Neural progenitor cell (in vitro differentiated cells): ENCODE data around the gene PGAP3. TPM values are rescaled to one million over a fixed set of nuclear protein-coding genes. Genes with fewer than 3 reads are reported as not detected.

Experiments used
- DNase-seq: peaks from one replicate; pipeline ENCODE4 v3.0.0-alpha.2; 2016; ENCODE audit warnings: low spot score
- H2AFZ ChIP-seq: fragments of 200-600 bp; sonication (generic); replicated peaks from 2 replicates; pipeline ENCODE4 v1.6.1; 2016; ENCODE audit warnings: antibody characterized with exemption
- H3F3A ChIP-seq: fragments of 200-600 bp; sonication (generic); 2 replicates; pipeline ENCODE4 v1.6.1; 2016; ENCODE audit warnings: antibody characterized with exemption, low read depth
- H3K27ac ChIP-seq: fragments of 200-600 bp; sonication (generic); 2 replicates; pipeline ENCODE4 v1.5.1; 2016; ENCODE audit warnings: mild to moderate bottlenecking
- H3K27me3 ChIP-seq: fragments of 200-600 bp; sonication (generic); 2 replicates; pipeline ENCODE4 v1.6.1; 2016; ENCODE audit warnings: mild to moderate bottlenecking, moderate library complexity
- H3K36me3 ChIP-seq: fragments of 200-600 bp; sonication (generic); 2 replicates; pipeline ENCODE4 v1.5.1; 2016
- H3K4me1 ChIP-seq: fragments of 200-600 bp; sonication (generic); 2 replicates; pipeline ENCODE4 v1.6.1; 2016; ENCODE audit warnings: mixed run types
- H3K4me2 ChIP-seq: fragments of 200-600 bp; sonication (generic); 2 replicates; pipeline ENCODE4 v1.6.1; 2016
- H3K4me3 ChIP-seq: fragments of 200-600 bp; sonication (generic); 2 replicates; pipeline ENCODE4 v1.5.1; 2016
- H3K79me2 ChIP-seq: fragments of 200-600 bp; sonication (generic); 2 replicates; pipeline ENCODE4 v1.6.1; 2016; ENCODE audit warnings: low read depth
- H3K9ac ChIP-seq: fragments of 200-600 bp; sonication (generic); 2 replicates; pipeline ENCODE4 v1.6.1; 2016
- H3K9me3 ChIP-seq: fragments of 200-600 bp; sonication (generic); 2 replicates; pipeline ENCODE4 v1.5.1; 2016; ENCODE audit warnings: low read depth
- H4K20me1 ChIP-seq: fragments of 200-600 bp; sonication (generic); 2 replicates; pipeline ENCODE4 v1.6.1; 2016; ENCODE audit warnings: low read depth
- H3K27ac Mint-ChIP-seq: 3 replicates; pipeline ENCODE4 v1.8.0; 2021; ENCODE audit warnings: mixed read lengths
- H3K27me3 Mint-ChIP-seq: 2 replicates; pipeline ENCODE4 v1.8.0; 2022; ENCODE audit warnings: low read depth, mild to moderate bottlenecking, inconsistent platforms, moderate library complexity, mixed read lengths; ENCODE audit not compliant: insufficient read depth
- H3K36me3 Mint-ChIP-seq: 3 replicates; pipeline ENCODE4 v1.8.0; 2021; ENCODE audit warnings: mixed read lengths
- H3K4me1 Mint-ChIP-seq: 3 replicates; pipeline ENCODE4 v1.8.0; 2021; ENCODE audit warnings: mixed read lengths
- H3K4me3 Mint-ChIP-seq: 3 replicates; pipeline ENCODE4 v1.8.0; 2021; ENCODE audit warnings: mild to moderate bottlenecking, moderate library complexity, mixed read lengths
- H3K9me3 Mint-ChIP-seq: 3 replicates; pipeline ENCODE4 v1.8.0; 2020; ENCODE audit warnings: mixed read lengths
- CTCF ChIP-seq: fragments of 200-600 bp; sonication (generic); IDR thresholded peaks from 2 replicates; pipeline ENCODE4 v1.5.1; 2017; ENCODE audit warnings: antibody characterized with exemption, mild to moderate bottlenecking
- EZH2 ChIP-seq: fragments of 200-600 bp; sonication (generic); IDR thresholded peaks from 2 replicates; pipeline ENCODE4 v1.6.1; 2017; ENCODE audit warnings: antibody characterized with exemption, mild to moderate bottlenecking, moderate library complexity
- EZH2phosphoT487 ChIP-seq: fragments of 200-600 bp; sonication (generic); IDR thresholded peaks from 2 replicates; pipeline ENCODE4 v1.6.1; 2017; ENCODE audit warnings: antibody characterized with exemption
- total RNA-seq: library from RNA; depleted of rRNA; stranded (reverse); fragments of >200 nt; gene quantifications from 2 replicates; pipeline ENCODE4 v1.2.3, GENCODE V29; 2015; ENCODE audit warnings: low replicate concordance

PGAP3 gene
- total RNA-seq, 1 donor from 2014 or later, result 6.6 TPM

GRCh38 chr17:39658346-39658745, 29.5 kb downstream of the PGAP3 start:
- no peak overlapping the region for H3K27ac Mint-ChIP-seq

GRCh38 chr17:39655105-39655504, 32.8 kb downstream of the PGAP3 start:
- peak overlapping the region; percentile 61 for H3K27ac Mint-ChIP-seq
- Histone ChIP-seq H3K4me1 (peaks cover 29% of the 10 kb centered on the region), H4K20me1 (peaks cover 20% of the 10 kb centered on the region), H2AFZ (no peak overlapping the region), H3K36me3 (no peaks in the 10 kb centered on the region), H3K9me3 (no peaks in the 10 kb centered on the region), H3K4me2 (no peak overlapping the region), H3K4me3 (no peak overlapping the region), H3F3A (peaks cover 24% of the 10 kb centered on the region), H3K79me2 (peaks cover 14% of the 10 kb centered on the region), H3K27me3 (no peaks in the 10 kb centered on the region), H3K27ac (no peak overlapping the region), H3K9ac (no peak overlapping the region)
- peaks cover 9% of the 10 kb centered on the region for H3K36me3 Mint-ChIP-seq
- no peak for TF ChIP-seq EZH2phosphoT487
- no peak for TF ChIP-seq CTCF
- no peak for TF ChIP-seq EZH2
- H3K27me3 Mint-ChIP-seq, result no peaks in the 10 kb centered on the region
- DNase-seq, result no peak
- H3K9me3 Mint-ChIP-seq, result no peaks in the 10 kb centered on the region
- H3K4me3 Mint-ChIP-seq, result peak overlapping the region; percentile 16
- peaks cover 52% of the 10 kb centered on the region for H3K4me1 Mint-ChIP-seq

More at GRCh38 chr17:39658346-39658745, 29.5 kb downstream of the PGAP3 start:
- H3K9ac ChIP-seq, result no peak overlapping the region
- peaks cover 9% of the 10 kb centered on the region for H3F3A ChIP-seq
- H3K4me2 ChIP-seq, result no peak overlapping the region
- H2AFZ ChIP-seq, result no peak overlapping the region
- no peak overlapping the region for H3K4me3 ChIP-seq
- peaks cover 8% of the 10 kb centered on the region for H3K79me2 ChIP-seq
- Mint-ChIP-seq H3K27me3 (peaks cover 2% of the 10 kb centered on the region), H3K4me3 (no peak overlapping the region), H3K36me3 (peaks cover 9% of the 10 kb centered on the region), H3K4me1 (peaks cover 29% of the 10 kb centered on the region), H3K9me3 (no peaks in the 10 kb centered on the region)
- no peak overlapping the region for H3K27ac ChIP-seq
- no peak for TF ChIP-seq EZH2
- peaks cover 15% of the 10 kb centered on the region for H3K4me1 ChIP-seq
- peaks cover 30% of the 10 kb centered on the region for H4K20me1 ChIP-seq
- H3K9me3 ChIP-seq, result no peaks in the 10 kb centered on the region
- DNase-seq, result no peak
- no peaks in the 10 kb centered on the region for H3K36me3 ChIP-seq
- no peaks in the 10 kb centered on the region for H3K27me3 ChIP-seq

GRCh38 chr17:39653662-39654331, 34.1 kb downstream of the PGAP3 start:
- H3K36me3 Mint-ChIP-seq, result peaks cover 15% of the 10 kb centered on the region

More at GRCh38 chr17:39653662-39654331, 34.1 kb downstream of the PGAP3 start:
- DNase-seq, result no peak
- H3K27me3 Mint-ChIP-seq, result no peaks in the 10 kb centered on the region
- peak overlapping the region; percentile 79 for H3K4me2 ChIP-seq
- H3K4me1 ChIP-seq, result peaks cover 29% of the 10 kb centered on the region
- peaks cover 20% of the 10 kb centered on the region for H4K20me1 ChIP-seq
- no peaks in the 10 kb centered on the region for H3K9me3 ChIP-seq
- H3K4me3 ChIP-seq, result no peak overlapping the region
- H3K27ac ChIP-seq, result no peak overlapping the region
- peak overlapping the region; percentile 89 for H3K27ac Mint-ChIP-seq
- TF ChIP-seq CTCF, result peak; percentile 88
- TF ChIP-seq EZH2, result no peak
- TF ChIP-seq EZH2phosphoT487, result no peak
- peaks cover 54% of the 10 kb centered on the region for H3K4me1 Mint-ChIP-seq
- no peak overlapping the region for H3K9ac ChIP-seq
- H2AFZ ChIP-seq, result no peak overlapping the region
- peaks cover 24% of the 10 kb centered on the region for H3F3A ChIP-seq
- H3K79me2 ChIP-seq, result peaks cover 14% of the 10 kb centered on the region
- peak overlapping the region; percentile 58 for H3K4me3 Mint-ChIP-seq
- no peaks in the 10 kb centered on the region for H3K9me3 Mint-ChIP-seq
- no peaks in the 10 kb centered on the region for H3K36me3 ChIP-seq
- no peaks in the 10 kb centered on the region for H3K27me3 ChIP-seq
